Measurements from ENCODE around the gene NELFE.

NELFE gene

DNA sequence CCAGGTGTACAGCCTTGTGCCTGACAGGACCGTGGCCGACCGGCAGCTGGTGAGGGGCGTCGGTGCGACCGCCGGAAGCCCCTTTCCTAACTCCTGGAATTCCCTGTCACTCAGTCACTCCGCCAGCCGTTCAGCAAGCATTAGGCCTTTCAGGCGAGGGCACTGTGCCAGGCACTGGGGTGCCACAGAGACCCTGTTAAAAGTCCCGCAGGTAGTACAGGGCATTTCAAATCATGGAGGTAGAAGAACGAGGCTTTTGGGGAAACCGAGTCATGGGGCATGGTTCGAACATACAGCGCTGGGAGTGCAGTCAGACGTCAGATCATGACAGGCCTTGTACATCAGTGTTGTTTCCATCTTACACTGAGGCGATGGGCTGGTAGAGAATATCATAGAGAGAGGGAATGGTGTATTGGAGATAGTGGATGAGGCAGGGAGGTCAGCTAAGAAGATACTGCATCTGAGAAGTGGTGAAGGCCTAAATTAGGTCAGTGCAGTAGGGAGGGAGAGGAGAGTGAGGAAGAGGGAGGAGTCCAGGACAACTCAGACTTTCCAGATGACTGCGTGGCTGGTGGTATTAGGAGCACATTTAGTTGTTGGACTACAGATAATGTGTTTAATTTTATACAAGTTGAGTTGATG lies 14.1 kb upstream of the NELFE start:
- no peak for DNase-seq (ENCODE audit: low read depth in 2 of 2, low spot score in 1 of 2)

DNA sequence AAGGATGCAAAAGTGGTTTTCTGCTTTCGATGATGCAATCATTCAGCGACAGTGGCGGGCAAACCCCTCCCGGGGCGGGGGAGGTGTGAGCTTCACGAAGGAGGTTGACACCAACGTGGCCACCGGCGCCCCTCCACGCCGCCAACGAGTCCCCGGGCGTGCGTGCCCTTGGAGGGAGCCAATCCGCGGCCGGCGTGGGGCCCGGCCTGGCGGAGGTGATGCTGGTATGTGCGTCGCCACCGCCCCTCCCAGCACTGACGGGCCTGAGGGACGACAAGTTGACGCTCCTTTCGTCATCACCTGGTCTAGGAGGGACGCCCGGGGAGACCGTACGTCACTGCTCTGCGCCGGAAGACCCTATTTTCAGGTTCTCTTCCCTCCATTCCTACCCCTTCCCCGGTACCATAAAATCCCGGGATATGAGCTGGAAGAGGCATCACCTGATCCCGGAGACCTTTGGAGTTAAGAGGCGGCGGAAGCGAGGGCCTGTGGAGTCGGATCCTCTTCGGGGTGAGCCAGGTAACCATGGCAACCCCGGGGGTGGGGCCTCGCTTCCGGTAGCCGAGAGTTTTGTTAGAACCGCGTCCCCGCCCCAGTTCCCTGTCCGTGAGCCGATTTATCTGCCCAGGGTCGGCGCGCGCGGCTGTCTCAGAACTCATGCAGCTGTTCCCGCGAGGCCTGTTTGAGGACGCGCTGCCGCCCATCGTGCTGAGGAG lies 13.4 kb upstream of the NELFE start, which contains the start of gene DXO:
Gene DXO, minus strand, starts transcription at position 146 of the 716 bp plus-strand sequence. CDS start 463 bp downstream, outside the sequence.
- DNase-seq (ENCODE audit: low read depth in 2 of 2, low spot score in 1 of 2) = peak; percentile 93 to 94

GRCh38 chr6:31971279-31971992 lies 12.7 kb upstream of the NELFE start:
- no peak for DNase-seq (ENCODE audit: low read depth in 2 of 2, low spot score in 1 of 2)

- no peak for DNase-seq (ENCODE audit: low read depth in 2 of 2, low spot score in 1 of 2)
These were observed 12.0 kb upstream of the NELFE start for GRCh38 chr6:31970604-31971271.

DNA sequence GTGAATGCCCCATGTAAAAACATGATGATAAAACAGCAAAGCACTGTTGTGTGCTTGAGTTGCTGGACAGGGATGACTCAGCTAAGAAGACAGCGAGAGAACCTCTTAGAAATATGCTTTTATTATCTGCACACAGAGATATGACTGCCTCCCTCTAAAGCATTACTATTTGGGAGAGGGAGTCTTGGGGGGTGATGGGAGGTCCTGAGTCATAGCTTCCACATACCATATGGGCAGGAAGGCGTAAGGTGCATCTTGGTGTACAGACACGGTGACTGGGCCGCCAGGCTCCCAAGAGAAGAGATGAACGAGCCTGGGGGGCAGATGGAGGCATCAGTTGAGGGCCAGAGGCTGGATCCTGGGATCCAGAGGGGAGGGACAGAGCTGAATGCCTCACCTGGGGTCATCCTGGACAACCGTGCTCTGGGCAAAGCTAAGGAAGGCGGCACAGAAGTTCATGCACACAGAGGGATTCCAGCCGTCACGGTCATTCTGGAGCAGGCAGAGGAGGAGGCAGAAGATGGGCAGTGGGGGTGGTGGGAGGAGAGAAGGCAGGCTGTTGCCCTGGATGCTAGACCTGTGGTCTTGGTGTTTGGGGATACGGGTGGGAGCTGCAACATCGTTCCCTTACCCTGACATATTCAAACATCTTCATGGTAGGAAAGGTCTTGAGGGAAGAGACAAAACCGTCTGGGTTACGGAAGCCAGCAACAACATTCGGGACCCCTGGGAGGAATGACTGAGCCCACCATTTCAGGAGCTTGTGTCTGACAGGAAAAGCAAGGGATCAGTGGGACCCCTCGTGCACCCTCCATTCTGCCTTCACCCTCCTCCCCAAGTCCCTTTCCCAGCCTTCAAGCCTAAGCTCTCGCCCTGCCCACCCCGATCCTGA lies 11.2 kb upstream of the NELFE start:
- no peak for DNase-seq (ENCODE audit: low read depth in 2 of 2, low spot score in 1 of 2)

- DNase-seq (ENCODE audit: low read depth in 2 of 2, low spot score in 1 of 2) = no peak
These were observed 10.3 kb upstream of the NELFE start for GRCh38 chr6:31968791-31969711.

DNA sequence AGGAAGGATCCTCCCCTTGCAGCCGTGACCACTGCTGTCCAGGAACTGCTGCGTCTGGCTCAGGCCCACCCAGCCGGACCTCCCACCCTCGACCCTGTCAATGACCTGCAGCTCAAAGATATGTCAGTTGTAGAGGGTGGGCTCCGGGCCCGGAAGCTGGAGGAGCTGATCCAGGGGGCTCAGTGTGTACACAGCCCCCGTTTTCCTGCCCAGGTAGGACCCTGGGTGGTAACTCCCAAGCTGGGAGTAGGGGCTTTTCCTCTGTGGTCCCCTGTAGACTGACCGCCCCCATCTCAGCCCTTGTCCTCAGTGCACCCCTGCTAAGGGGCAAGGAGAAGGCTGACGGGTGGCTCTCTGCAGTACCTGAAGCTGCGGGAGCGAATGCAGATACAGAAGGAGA lies 9.6 kb upstream of the NELFE start:
- DNase-seq (ENCODE audit: low read depth in 2 of 2, low spot score in 1 of 2) = no peak

GRCh38 chr6:31967926-31968320 lies 9.2 kb upstream of the NELFE start:
- DNase-seq (ENCODE audit: low read depth in 2 of 2, low spot score in 1 of 2) = no peak

- DNase-seq (ENCODE audit: low read depth in 2 of 2, low spot score in 1 of 2) = no peak
These were observed 8.5 kb upstream of the NELFE start for GRCh38 chr6:31966997-31967925.

GRCh38 chr6:31966506-31966905 lies 7.7 kb upstream of the NELFE start:
- DNase-seq (ENCODE audit: low read depth in 2 of 2, low spot score in 1 of 2) = no peak

GRCh38 chr6:31965700-31966099 lies 6.9 kb upstream of the NELFE start:
- no peak for DNase-seq (ENCODE audit: low read depth in 2 of 2, low spot score in 1 of 2)

DNA sequence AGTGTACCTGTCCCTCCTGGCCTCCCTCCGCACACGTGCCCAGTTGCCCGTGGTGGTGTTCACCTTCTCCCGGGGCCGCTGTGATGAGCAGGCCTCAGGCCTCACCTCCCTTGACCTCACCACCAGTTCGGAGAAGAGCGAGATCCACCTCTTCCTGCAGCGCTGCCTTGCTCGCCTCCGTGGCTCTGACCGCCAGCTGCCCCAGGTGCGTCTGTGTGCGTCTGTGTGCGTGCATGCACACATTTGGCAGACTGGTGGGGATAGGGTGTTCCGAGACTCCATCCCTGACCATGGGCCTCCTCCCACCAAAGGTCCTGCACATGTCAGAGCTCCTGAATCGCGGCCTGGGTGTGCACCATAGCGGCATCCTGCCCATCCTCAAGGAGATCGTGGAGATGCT lies 5.2 kb upstream of the NELFE start:
- no peak for DNase-seq (ENCODE audit: low read depth in 2 of 2, low spot score in 1 of 2)

DNA sequence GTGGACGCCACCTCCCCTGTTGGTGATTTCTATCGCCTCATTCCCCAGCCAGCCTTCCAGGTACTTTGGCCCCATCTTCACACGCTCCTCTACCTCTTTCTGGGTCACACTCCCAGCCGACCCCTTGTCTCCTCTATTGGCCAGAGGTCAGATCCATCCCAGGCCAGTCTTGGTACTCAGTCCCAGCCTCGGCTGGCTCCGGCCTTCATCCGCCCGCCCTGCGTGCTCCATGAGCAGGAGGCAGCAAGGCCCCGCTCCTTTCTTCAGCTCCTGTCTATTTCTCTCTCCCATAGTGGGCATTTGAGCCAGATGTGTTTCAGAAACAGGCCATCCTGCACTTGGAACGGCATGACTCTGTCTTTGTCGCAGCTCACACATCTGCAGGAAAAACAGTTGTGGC lies 2.8 kb upstream of the NELFE start:
- no peak for DNase-seq (ENCODE audit: low read depth in 2 of 2, low spot score in 1 of 2)

DNA sequence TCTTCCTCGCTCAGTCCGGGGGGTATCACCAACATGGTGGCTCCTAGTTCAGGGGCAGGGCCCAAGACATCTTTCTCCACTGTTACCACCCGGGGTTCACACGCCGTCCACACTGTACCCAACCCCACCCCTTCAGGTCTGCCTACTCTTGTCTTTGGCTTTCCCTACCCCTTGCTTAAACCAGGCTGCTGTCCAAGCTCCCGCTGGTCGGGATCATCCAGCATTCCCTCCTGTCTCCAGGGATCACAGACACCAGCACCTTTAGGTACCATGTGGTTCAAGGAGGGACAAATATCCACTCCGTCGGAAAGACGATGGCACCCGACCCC lies 395 bp downstream of the NELFE start:
- no peak for DNase-seq (ENCODE audit: low read depth in 2 of 2, low spot score in 1 of 2)

DNA sequence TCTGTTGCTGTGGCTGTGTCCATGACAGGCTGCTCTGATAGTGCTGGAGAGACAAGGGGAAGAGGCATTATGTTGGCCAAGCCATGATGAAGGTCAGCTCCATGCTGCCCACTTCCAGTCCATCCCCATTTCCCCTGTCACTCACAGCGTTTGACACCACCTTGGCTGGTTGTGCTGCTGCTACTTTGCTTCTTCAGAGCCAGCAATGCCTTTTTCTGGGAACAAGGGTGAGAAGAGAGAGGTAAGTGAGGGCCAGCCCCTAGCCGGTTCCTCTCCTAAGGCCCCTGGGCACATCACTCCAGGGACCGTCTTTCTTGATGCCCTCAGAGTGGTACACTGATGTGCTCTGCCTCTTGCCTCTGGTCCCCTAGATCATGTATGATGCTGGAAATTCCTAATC lies 2.0 kb downstream of the NELFE start:
- no peak for DNase-seq (ENCODE audit: low read depth in 2 of 2, low spot score in 1 of 2)

GRCh38 chr6:31954511-31954910 lies 4.3 kb downstream of the NELFE start:
- no peak for DNase-seq (ENCODE audit: low read depth in 2 of 2, low spot score in 1 of 2)

- DNase-seq (ENCODE audit: low read depth in 2 of 2, low spot score in 1 of 2) = no peak
These were observed 5.9 kb downstream of the NELFE start for GRCh38 chr6:31952890-31953289.

- DNase-seq (ENCODE audit: low read depth in 2 of 2, low spot score in 1 of 2) = no peak
These were observed 6.5 kb downstream of the NELFE start for GRCh38 chr6:31952140-31952805.
